ENCODE results near the gene VTI1A.

The VTI1A gene

DNA sequence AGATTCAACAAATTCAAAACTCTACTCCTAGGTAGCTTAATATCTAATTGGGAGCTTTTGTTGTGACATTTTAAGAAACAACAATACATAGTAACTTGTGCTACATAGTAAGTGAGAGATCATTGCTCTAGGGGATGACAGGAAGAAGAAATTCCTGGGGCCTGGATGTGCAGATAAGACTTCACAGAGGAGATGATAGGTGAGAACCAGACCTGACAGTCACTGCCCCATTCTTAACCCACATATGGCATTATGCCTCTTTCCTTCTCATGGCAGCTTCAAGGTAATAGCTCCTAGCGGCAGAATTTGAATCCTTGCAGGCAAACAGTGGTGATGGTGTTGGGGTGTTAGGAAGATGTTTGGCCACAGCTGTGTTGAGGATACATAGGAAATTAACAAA lies 233.6 kb downstream of the VTI1A start:
- Mint-ChIP-seq H3K4me3 (no peak overlapping the region), H3K27me3 (no peaks in the 10 kb centered on the region), H3K36me3 (ENCODE audit: low read depth) (peaks cover 22% of the 10 kb centered on the region), H3K27ac (no peak overlapping the region), H3K9me3 (no peaks in the 10 kb centered on the region), H3K4me1 (ENCODE audit: low read depth) (no peaks in the 10 kb centered on the region)

DNA sequence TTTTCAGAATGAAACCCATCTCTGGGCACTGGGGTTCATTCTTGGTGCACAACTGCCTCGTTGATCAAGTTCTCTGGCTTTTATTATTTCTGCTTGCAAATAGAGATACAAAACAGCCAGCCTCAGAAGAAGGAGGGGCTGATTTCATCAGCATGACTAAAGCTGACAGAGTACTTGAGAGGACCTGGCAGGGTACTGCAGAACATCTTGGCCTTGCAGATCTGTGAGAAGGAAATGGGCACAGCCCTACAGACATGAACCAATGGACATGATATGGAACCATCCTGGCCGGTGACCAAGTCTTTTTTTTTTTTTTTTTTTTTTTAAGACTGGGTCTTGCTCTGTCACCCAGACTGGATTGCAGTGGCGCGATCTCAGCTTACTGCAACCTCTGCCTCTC lies 240.6 kb downstream of the VTI1A start:
- H3K27me3 Mint-ChIP-seq, result no peaks in the 10 kb centered on the region
- no peaks in the 10 kb centered on the region for H3K9me3 Mint-ChIP-seq
- no peak overlapping the region for H3K4me3 Mint-ChIP-seq
- no peaks in the 10 kb centered on the region for H3K4me1 Mint-ChIP-seq (ENCODE audit: low read depth)
- no peak overlapping the region for H3K27ac Mint-ChIP-seq
- peaks cover 40% of the 10 kb centered on the region for H3K36me3 Mint-ChIP-seq (ENCODE audit: low read depth)

DNA sequence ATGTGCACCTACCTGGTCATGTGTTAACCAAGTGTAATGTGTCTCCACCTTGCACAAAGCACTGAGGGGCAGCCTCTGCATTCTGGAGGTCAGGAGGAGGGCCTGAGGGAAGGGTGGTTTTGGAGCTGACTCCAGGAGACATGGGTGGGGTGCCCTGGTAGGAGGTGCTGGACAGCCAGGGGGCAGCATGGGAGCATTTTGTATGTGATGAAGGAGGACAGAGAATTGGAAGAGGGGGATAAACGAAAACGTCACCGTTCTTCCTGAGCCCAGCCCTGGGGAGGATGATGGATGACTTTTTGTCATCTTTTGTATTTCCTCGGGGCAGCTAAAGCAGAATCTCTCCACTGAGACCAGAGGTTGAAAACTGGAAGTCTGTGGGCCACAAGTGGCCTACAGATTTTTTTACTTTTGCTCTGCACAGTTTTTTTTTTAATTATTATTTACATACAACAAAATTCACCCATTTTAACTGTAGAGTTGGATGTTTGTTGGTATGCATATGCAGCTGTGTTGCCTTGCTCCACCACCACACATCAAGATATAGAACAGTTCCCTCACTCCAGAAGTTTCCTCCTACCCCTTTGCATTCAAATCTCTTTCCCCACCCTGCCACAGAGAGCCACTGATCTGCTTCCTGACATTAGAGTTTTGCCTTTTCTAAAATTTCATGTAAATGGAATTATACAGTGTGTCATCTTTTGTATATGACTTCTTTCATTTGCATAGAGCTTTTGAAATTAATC lies 242.5 kb downstream of the VTI1A start:
- no peaks in the 10 kb centered on the region for H3K9me3 Mint-ChIP-seq
- no peaks in the 10 kb centered on the region for H3K27me3 Mint-ChIP-seq
- H3K4me3 Mint-ChIP-seq, result no peak overlapping the region
- H3K27ac Mint-ChIP-seq, result no peak overlapping the region
- H3K36me3 Mint-ChIP-seq (ENCODE audit: low read depth), result peaks cover 43% of the 10 kb centered on the region
- no peaks in the 10 kb centered on the region for H3K4me1 Mint-ChIP-seq (ENCODE audit: low read depth)

DNA sequence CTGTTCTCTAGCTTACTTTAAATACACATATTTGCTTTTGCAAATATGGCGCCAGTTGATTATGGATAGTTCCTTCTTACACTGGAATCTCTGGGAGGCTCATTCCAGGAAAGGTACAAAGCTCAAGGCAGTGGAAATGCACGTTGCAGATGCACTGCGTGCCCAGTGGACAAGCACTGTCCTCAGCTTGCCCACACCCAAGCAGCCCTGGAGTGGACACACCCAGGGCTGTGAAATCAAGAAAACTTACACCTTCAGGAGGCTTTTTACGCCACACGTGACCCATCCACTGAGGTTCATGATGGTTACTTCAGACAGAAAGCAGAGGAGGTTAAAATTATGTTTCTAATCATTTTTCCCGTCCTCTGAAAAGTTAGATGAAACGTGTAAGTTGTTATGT lies 248.5 kb downstream of the VTI1A start:
- no peaks in the 10 kb centered on the region for H3K27me3 Mint-ChIP-seq
- H3K4me3 Mint-ChIP-seq, result no peak overlapping the region
- no peak overlapping the region for H3K27ac Mint-ChIP-seq
- H3K9me3 Mint-ChIP-seq, result no peaks in the 10 kb centered on the region
- H3K4me1 Mint-ChIP-seq (ENCODE audit: low read depth), result no peaks in the 10 kb centered on the region
- peaks cover 24% of the 10 kb centered on the region for H3K36me3 Mint-ChIP-seq (ENCODE audit: low read depth)

DNA sequence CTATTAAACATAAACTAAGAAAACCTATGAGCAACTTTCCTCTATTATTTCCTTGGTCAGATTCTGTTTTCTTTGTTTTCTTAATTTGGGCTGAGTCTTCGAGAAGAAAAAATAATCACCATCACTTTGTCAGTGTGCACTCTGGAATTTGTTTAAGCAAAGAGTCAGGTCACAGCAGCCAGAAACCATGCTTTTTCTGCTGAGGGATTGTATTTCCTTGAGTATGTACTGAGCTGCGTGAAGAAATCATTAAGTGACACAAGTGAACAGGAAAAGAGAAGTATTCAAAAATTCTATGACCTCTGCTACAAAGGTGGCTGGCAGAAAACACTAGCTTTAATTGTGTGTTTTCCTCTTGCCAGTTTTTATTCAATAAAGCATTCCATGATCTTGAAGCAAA lies 249.6 kb downstream of the VTI1A start:
- Mint-ChIP-seq H3K27me3 (no peaks in the 10 kb centered on the region), H3K4me1 (ENCODE audit: low read depth) (no peaks in the 10 kb centered on the region), H3K4me3 (no peak overlapping the region), H3K27ac (no peak overlapping the region), H3K9me3 (no peaks in the 10 kb centered on the region), H3K36me3 (ENCODE audit: low read depth) (peaks cover 23% of the 10 kb centered on the region)

DNA sequence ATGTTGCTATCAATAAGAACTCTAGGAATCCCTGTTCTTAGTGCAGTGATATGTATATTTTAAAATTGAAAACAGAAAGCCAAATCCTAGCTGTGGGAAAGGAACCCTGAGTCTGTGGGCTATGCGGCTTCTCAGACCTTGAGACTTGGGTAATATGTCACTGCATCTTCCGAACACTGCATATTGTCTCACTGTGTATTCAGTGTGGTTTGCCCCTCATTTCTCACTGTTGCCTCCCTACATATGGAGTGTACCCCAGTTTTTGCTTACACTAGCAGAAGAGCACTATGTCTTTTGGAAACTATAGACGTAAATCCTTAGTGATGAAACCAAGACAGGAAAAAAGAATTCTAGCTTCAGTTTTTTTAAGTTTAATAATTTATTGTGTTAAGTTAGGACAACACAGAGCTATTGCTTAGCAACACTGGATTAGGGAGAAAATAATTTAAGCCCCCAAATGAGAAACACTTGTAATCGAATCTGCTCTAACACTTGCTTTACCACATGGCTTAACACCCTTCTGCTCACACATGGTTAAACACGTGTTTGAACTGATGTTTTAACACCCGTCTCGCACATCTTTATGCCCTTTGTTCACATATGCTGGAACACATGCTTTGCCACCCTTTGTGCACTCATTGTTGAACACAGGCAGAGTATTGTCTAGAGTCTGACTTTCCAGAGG lies 251.3 kb downstream of the VTI1A start:
- H3K4me1 Mint-ChIP-seq (ENCODE audit: low read depth), result no peaks in the 10 kb centered on the region
- H3K36me3 Mint-ChIP-seq (ENCODE audit: low read depth), result peaks cover 14% of the 10 kb centered on the region
- no peak overlapping the region for H3K4me3 Mint-ChIP-seq
- H3K27ac Mint-ChIP-seq, result no peak overlapping the region
- no peaks in the 10 kb centered on the region for H3K9me3 Mint-ChIP-seq
- no peaks in the 10 kb centered on the region for H3K27me3 Mint-ChIP-seq

DNA sequence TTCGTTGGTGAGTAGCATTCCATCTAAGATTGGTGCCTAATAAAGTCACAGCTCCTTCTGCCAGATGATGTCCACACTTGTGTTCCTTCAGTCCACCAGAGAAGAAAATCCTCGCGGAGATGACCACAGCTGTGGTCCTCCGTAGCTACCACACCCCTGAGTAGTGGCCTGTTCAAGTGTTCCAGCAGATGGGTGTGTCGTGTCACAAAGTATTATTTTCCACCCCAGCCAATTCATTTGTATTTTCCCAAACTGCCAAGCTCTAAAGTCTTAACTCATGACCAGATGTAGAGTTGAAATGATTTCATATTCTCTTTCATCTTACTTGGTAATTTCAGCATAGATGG lies 251.8 kb downstream of the VTI1A start:
- no peak overlapping the region for H3K4me3 Mint-ChIP-seq
- H3K27me3 Mint-ChIP-seq, result no peaks in the 10 kb centered on the region
- no peaks in the 10 kb centered on the region for H3K9me3 Mint-ChIP-seq
- no peak overlapping the region for H3K27ac Mint-ChIP-seq
- H3K36me3 Mint-ChIP-seq (ENCODE audit: low read depth), result peaks cover 14% of the 10 kb centered on the region
- H3K4me1 Mint-ChIP-seq (ENCODE audit: low read depth), result no peaks in the 10 kb centered on the region

DNA sequence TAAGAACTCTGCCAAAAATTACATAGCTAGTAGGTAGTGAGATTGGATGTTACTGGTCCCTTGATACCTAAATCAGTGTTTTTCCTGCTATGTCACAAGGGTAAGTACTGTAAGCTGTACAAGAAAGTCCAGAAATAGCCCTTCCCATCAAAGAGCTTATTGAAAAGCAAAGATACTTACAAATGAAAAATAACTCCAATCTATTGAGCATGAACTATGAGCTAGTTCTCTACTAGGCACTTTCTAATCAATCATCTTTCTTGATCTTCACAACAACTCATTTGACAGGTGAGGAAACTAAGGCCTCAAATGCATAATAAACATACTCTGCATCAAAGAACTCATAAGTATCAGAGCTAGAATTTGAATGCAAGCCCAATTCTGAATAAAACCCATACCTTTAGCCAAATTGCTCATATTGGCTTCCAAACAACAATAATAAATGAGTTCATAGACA lies 253.2 kb downstream of the VTI1A start:
- Mint-ChIP-seq H3K9me3 (no peaks in the 10 kb centered on the region), H3K36me3 (ENCODE audit: low read depth) (peaks cover 14% of the 10 kb centered on the region), H3K27ac (no peak overlapping the region), H3K4me1 (ENCODE audit: low read depth) (peaks cover under 1% of the 10 kb centered on the region), H3K27me3 (no peaks in the 10 kb centered on the region), H3K4me3 (no peak overlapping the region)

DNA sequence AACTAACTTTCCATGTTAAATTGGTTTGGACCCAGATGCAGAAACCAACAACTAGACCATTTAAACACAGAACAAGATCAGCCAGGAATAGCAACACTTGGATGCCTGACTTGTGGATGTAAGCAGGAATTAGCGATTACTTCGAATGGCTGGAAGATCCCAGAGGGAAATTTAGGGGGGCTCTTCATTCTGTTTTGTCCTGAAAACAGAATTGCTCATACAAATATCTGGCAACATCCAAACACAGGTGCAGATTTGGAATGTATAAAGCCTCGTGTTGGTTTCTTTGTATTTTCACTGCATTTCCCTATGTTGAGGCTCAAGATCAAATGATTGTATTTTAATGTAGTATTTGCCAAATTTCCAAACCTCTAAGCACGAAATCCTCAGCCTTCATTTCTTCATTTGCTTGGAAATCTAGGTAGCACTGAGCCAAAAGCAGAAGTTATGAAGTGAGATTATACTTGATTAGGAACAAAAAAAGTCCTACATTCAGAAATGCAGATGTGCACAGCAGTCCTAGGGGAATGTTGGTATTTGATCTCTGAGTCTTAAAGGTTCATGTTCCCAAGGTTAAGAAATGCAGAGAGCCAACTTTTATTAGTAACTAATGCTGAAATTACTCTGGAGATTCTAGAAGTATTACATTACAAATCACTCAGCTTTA lies 254.3 kb downstream of the VTI1A start:
- Mint-ChIP-seq H3K27ac (no peak overlapping the region), H3K27me3 (no peaks in the 10 kb centered on the region), H3K4me3 (no peak overlapping the region), H3K36me3 (ENCODE audit: low read depth) (peaks cover 21% of the 10 kb centered on the region), H3K4me1 (ENCODE audit: low read depth) (peaks cover 3% of the 10 kb centered on the region), H3K9me3 (no peaks in the 10 kb centered on the region)

DNA sequence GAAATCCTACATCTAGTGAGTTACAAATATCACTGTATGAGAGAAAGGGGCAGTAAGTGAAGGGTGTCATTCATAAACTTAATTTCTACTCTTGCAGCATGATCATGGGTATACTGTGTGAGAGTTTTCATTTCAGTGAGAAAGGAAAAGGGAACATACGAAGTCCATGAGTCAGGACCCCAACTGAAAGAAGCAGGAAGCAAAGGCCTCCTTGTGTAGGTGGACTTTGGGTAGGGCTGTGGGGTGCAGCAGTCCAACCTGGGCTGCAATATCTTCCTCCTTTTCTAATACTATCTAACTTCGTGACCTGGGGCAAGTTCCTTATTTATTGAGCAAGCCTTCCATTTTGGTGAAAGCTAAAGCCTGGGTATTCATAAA lies 254.9 kb downstream of the VTI1A start:
- H3K36me3 Mint-ChIP-seq (ENCODE audit: low read depth), result peaks cover 21% of the 10 kb centered on the region
- H3K27me3 Mint-ChIP-seq, result no peaks in the 10 kb centered on the region
- H3K4me3 Mint-ChIP-seq, result no peak overlapping the region
- no peaks in the 10 kb centered on the region for H3K9me3 Mint-ChIP-seq
- H3K4me1 Mint-ChIP-seq (ENCODE audit: low read depth), result peaks cover 3% of the 10 kb centered on the region
- H3K27ac Mint-ChIP-seq, result no peak overlapping the region

DNA sequence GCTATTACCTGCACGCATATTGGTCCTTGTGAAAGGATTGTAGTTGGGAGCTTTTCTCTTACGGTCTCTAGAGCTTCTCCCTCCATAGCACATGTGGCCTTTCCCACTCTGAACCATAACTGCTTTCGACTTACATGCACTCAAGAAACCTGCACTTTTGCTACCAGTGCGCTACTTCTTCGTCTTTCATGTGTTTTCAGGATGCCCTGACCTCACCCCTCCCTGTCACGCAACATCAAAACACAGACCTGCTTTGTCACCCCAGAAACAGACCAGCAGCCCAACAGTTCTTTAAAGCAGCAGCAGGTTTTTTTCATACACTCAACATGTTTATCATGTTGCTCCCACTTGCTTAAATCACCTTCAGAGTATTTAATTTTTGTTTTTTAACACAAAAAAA lies 259.6 kb downstream of the VTI1A start:
- Mint-ChIP-seq H3K27me3 (no peaks in the 10 kb centered on the region), H3K27ac (no peak overlapping the region), H3K36me3 (ENCODE audit: low read depth) (peaks cover 7% of the 10 kb centered on the region), H3K4me1 (ENCODE audit: low read depth) (peaks cover 3% of the 10 kb centered on the region), H3K4me3 (no peak overlapping the region), H3K9me3 (no peaks in the 10 kb centered on the region)

DNA sequence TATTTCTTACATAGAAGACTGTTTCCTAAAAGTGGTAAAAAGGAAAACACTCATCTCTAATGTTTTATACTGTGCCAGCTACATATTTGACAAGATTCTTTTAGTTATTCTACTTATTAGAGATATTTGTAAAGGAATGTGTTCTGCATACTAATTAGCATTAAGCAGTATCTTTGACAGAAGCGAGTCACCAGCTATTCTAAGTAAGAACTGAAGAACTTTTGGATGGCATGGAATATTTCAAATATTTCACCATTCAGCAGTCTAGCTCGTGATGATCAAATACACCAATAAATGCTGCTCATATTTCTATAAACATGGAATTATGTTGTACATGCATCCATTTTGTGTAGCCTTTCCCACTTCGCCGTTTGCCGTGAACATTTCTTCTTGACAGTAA lies 261.4 kb downstream of the VTI1A start:
- no peak overlapping the region for H3K27ac Mint-ChIP-seq
- H3K36me3 Mint-ChIP-seq (ENCODE audit: low read depth), result peaks cover 11% of the 10 kb centered on the region
- no peaks in the 10 kb centered on the region for H3K27me3 Mint-ChIP-seq
- no peaks in the 10 kb centered on the region for H3K9me3 Mint-ChIP-seq
- peaks cover 3% of the 10 kb centered on the region for H3K4me1 Mint-ChIP-seq (ENCODE audit: low read depth)
- no peak overlapping the region for H3K4me3 Mint-ChIP-seq

DNA sequence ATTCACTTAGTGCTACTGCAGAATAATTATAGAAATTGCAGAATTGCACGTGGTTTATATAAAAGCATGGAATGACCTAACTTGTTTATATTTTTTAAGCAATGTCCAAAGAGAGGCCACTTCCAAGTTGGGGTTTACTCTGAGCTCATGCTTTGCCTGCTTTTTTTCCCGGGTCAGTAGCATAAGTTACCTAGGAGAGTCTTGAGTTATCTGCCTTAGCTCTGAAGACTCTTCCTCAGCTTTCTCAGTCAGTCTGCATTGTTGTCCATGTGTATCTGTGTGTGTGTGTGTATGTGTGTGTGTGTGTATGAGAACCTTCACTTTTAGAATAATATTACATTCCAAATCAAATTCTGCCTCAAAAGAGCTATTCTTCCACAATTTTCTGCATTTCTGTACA lies 263.5 kb downstream of the VTI1A start:
- H3K27me3 Mint-ChIP-seq, result no peaks in the 10 kb centered on the region
- H3K9me3 Mint-ChIP-seq, result no peaks in the 10 kb centered on the region
- H3K36me3 Mint-ChIP-seq (ENCODE audit: low read depth), result peaks cover 20% of the 10 kb centered on the region
- H3K4me3 Mint-ChIP-seq, result no peak overlapping the region
- no peak overlapping the region for H3K27ac Mint-ChIP-seq
- H3K4me1 Mint-ChIP-seq (ENCODE audit: low read depth), result peaks cover under 1% of the 10 kb centered on the region

DNA sequence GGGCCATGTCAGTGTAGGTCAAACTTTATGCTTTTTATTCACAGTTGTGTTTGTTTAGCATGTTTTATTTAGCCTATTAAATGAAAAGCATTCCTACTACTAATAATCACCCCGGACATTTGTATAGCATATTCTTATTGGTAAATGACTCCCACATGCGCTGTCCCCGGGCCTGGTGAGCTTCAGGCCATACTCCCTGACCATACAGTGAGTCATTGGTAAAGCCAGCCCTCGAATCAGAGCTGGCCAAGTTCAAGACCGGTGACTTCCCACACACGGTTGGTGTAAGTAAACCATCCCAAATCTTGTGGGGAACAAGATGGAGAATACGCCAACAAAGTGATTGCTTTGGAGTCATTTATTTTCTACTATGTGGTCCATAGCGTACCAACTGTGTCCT lies 264.4 kb downstream of the VTI1A start:
- Mint-ChIP-seq H3K27ac (no peak overlapping the region), H3K4me1 (ENCODE audit: low read depth) (no peaks in the 10 kb centered on the region), H3K27me3 (no peaks in the 10 kb centered on the region), H3K4me3 (no peak overlapping the region), H3K9me3 (no peaks in the 10 kb centered on the region), H3K36me3 (ENCODE audit: low read depth) (peaks cover 22% of the 10 kb centered on the region)

DNA sequence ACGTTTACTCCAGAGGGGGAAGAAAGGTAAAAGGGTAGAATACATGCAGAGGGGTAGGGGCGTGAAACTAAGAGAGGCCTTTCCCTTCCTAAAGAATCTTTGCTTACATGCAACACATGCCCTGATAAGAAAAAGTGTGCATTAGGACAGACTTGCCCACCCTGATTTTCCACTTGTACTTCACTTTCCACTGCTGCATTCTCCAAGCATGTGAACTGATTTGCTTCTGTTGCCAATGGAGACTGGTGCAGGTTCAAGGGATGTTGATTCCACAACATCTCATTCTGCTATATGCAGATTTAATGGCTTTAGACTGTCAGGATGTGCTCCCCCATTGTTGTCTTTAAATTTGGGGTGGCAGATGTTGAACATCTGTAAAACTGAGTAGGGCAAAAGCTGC lies 265.5 kb downstream of the VTI1A start:
- Mint-ChIP-seq H3K4me3 (no peak overlapping the region), H3K27ac (no peak overlapping the region), H3K4me1 (ENCODE audit: low read depth) (no peaks in the 10 kb centered on the region), H3K9me3 (no peaks in the 10 kb centered on the region), H3K27me3 (no peaks in the 10 kb centered on the region), H3K36me3 (ENCODE audit: low read depth) (peaks cover 22% of the 10 kb centered on the region)

Data from stimulated activated naive CD8-positive, alpha-beta T cell treated with anti-CD3 and anti-CD28 coated beads, Interleukin-15, Interleukin-2, amounts not matched to agents 100 ng/mL and 50 ng/mL, for 24 hours (primary cell).